KBM-7 (cell line): ENCODE results near the gene BICDL1.
A peak's percentile ranks its signal among the peaks of the same experiment; 100 is the strongest.

Experiments used
- DNase-seq: peaks from one replicate; pipeline ENCODE4 v3.0.0-alpha.2; 2015
- in situ Hi-C: fragments of 300-500 bp; cut with MboI; formaldehyde crosslinking; loops from 2 replicates; pipeline ENCODE4 v1.14.3; 2020; ENCODE audit warnings: low sequenced_read_pairs, low pct_unique_long_range_greater_than_20kb, mixed read lengths

Gene BICDL1

DNA sequence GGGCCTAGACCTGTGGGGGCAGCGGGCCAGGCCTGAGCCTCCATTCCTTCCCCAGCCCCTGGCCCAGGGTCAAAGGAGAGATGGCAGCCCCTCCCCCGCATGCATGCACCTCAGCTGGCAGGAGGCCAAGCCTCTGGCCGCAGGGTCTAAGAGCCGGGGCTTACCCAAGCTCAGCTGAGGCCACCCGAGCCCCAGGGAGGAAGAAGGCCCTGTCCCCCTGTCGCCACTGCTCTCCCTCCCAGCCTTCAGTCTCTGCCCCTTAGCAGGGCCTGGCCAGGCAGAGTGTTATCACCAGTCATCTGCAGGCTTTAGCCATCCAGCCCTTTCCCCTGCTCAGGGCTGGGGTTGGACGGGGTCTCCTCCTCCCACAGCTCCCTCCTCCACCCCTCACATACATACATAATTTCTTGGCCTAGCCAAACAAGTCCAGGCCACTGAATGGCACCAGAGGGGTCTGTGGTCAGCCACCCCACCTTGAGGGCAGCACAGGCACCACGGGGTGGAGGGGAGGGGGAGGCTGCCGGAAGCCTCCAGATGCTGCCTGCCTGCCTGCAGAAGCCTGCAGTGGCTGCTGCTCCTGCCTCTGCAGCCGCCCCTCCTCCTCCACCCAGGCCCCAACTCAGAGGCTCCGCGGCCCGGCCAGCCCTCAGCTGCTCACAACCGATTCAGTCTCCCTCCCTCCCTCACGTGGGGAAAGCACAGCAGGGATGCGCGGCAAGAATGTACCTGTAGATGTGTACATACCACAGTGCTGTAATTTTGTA is 104.7 kb downstream of the BICDL1 start:
- no peak for DNase-seq
- in situ Hi-C loops: no loop called here

DNA sequence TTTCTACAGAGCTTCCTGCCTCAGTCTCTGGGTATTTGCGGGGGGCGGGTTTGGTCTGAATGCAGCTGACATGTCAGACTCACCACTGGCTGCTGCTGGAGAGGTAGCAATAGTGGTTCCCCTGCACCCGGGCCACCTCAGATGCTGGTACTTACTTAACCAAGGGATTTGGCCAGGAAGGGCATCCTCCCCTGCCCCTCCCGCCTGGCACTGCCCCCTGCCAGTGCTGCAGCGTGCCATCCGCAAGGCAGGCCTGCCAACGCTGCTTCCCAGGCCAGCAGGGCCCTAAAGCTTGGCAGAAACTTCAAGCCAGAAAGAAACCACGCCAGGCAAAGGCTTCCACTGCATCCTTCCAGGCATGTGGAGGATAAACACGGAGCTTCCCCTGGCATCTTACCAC is 105.4 kb downstream of the BICDL1 start:
- in situ Hi-C loops: no loop called here
- no peak for DNase-seq

- in situ Hi-C loops: no loop called here
- DNase-seq: no peak
These were observed 106.3 kb downstream of the BICDL1 start for GRCh38 chr12:120095331-120095730.

GRCh38 chr12:120095736-120096135 is 106.7 kb downstream of the BICDL1 start:
- in situ Hi-C loops: no loop called here
- no peak for DNase-seq

GRCh38 chr12:120096671-120097202 is 107.7 kb downstream of the BICDL1 start:
- DNase-seq: no peak
- in situ Hi-C loops: no loop called here

DNA sequence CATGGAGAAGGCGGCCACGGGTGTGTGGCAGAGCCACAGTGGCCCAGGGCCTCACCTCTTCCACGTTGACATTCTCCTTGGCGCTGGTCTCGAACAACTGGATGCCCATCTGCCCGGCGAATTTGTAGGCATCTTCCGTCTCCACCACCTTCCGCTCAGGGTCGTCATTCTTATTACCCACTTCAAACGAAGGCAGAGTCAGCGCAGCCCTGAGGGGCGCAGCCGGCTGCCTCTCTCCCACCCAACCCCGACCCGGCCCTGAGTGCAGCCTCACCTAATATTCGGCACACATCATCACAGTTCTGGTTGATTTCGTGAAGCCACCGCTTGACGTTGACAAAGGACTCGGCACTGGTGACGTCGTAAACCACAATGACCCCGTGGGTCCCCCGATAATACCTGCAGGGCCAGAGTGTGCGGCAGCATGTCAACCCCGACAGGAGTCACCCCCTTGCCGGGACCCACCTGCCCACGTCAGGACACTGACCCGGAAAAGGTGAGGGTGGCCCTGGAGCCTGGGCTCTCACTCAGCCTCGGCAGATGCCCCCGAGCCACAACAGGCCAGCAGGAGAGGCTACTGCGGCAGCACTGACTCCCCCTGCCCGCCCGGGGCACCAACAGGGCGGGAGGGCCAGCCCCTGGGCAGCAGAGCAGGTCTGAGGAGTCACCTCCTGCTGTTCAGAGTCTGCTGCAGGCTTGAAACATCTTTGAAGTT is 109.9 kb downstream of the BICDL1 start:
- no peak for DNase-seq
- in situ Hi-C loops: no loop called here

DNA sequence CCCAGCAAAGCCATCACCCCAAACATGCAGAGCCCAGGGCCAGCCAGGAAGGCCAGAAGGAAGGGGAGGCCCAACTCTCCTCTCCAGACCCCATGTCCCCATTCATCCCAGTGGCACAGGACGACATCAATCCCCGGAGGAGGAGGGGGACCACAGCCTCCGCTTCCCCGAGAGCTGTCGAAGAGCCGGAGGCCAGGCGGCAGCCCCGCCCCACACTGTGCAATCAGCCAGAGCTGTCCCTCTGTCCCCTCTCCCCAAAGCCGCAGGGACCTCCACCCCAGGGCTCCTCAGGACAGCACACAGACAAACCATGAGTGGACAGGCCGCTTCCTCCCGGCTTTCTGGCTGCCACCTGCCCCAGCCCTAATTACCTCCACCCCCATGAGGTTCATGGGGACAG is 110.7 kb downstream of the BICDL1 start:
- DNase-seq: no peak
- in situ Hi-C loops: no loop called here

GRCh38 chr12:120100630-120101029 is 111.6 kb downstream of the BICDL1 start:
- DNase-seq: no peak
- in situ Hi-C loops: no loop called here

GRCh38 chr12:120101182-120101581 is 112.1 kb downstream of the BICDL1 start:
- DNase-seq: no peak

GRCh38 chr12:120101617-120102016 is 112.6 kb downstream of the BICDL1 start:
- in situ Hi-C loops: no loop called here
- no peak for DNase-seq

More at GRCh38 chr12:120101182-120101581, 112.1 kb downstream of the BICDL1 start:
- in situ Hi-C loops: no loop called here

DNA sequence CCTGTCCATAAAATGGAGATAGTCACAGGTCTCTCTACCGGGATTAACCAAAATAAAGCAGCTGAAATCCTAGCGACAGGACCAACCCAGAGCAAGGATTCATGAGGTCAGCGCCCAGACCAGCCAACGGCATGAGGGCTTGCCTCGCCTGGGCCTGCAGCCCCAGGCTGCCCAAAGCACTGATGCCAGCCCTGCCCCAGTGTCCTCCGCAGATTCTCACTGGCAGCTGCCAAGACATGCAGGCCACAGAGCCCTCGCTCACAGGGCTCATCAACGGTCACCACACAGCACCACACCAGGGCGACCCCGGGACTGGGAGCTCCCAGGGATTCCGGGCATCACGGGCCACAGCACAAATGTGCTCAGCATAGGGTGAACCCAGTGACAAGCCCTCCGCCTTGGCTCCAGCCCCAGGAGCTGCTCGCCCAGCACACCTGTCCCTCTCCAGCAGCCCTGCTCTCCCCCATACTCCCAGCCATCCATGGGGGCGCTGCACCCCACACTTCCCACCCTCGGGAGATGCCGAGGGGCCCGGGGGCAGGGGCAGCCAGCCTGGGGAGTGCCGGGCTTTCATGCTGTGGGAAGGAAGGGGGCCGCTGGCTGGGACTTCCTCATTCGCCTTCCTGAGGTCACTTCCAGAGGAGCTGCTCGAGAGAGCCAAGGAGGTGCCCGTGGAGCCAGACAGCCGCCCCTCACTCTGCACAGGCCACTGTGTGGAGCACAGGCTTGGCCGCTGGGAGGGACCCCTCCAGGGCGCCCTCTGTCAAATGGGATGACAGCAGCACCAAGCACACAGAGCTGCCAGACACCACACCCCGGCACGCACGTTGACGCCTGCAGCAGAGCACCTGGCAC is 113.4 kb downstream of the BICDL1 start:
- in situ Hi-C loops: no loop called here
- DNase-seq: peak; percentile 39

GRCh38 chr12:120103044-120103338 is 114.0 kb downstream of the BICDL1 start:
- no peak for DNase-seq
- in situ Hi-C loops: no loop called here

- DNase-seq: no peak
- in situ Hi-C loops: no loop called here
These were observed 114.3 kb downstream of the BICDL1 start for GRCh38 chr12:120103371-120103770.

GRCh38 chr12:120106151-120106550 is 117.1 kb downstream of the BICDL1 start:
- DNase-seq: no peak
- in situ Hi-C loops: no loop called here

DNA sequence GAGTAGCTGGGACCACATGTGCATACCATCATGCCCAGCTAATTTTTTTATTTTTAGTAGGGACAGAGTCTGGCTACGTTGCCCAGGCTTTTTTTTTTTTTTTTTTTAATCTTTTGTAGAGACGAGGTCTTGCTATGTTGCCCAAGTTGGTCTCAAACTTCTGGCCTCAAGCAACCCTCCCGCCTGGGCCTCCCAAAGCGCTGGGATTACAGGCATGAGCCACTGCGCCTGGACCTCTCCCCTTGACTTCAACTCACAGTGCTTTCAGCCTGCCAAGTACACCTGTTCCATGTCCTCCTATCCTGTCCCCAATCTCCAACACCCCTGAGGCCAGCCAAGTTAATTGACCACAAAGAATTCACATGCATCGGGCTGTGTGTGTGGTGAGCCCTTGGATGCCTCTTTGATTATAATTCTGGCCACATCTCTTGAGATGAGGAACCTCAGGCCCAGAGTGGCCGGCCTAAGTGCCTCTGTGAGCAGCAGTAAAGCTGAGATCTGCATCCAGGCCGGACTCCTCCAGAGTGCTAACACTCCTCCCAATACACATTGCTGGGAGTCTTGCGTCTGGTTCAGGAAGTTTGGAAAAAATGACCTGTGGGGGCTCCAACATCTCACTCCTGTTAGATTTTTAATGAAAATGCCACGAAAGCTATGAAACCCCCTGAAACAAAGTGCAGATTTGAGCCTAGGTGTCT is 120.7 kb downstream of the BICDL1 start:
- no peak for DNase-seq
- in situ Hi-C loops: no loop called here

GRCh38 chr12:120110550-120111501 is 121.8 kb downstream of the BICDL1 start:
- in situ Hi-C loops: no loop called here
- peak; percentile 82 for DNase-seq

- no peak for DNase-seq
- in situ Hi-C loops: no loop called here
These were observed 126.0 kb downstream of the BICDL1 start for GRCh38 chr12:120115066-120115465.
